PFSK-1 (cell line): ENCODE data around the gene ATF6B.

ENCODE experiments used
- FOXP2 ChIP-seq: optimal IDR thresholded peaks from 2 replicates; pipeline ENCODE3; 2011; ENCODE audit warnings: borderline replicate concordance, control low read depth, inconsistent platforms; ENCODE audit not compliant: insufficient read depth; ENCODE audit errors: extremely low read length, extremely low read depth
- POLR2AphosphoS5 ChIP-seq: IDR thresholded peaks from 2 replicates; pipeline ENCODE4 v1.6.1; 2012; ENCODE audit warnings: low read depth, mild to moderate bottlenecking, control low read depth, low read length, moderate library complexity
- REST ChIP-seq, 2 experiments: IDR thresholded peaks; 2 replicates each; pipeline versions ENCODE4 v1.6.1 to v1.8.0; 2011 to 2012; ENCODE audit warnings: low read depth in 2 of 2, low read length in 2 of 2, control low read depth in 1 of 2, inconsistent platforms in 1 of 2, mild to moderate bottlenecking in 1 of 2, moderate library complexity in 1 of 2; ENCODE audit not compliant: insufficient read depth in 1 of 2
- SIN3A ChIP-seq: IDR thresholded peaks from 2 replicates; pipeline ENCODE4 v1.6.1; 2012; ENCODE audit warnings: mild to moderate bottlenecking, low read length, moderate library complexity, borderline replicate concordance; ENCODE audit not compliant: insufficient read depth
- TAF1 ChIP-seq: IDR thresholded peaks from 2 replicates; pipeline ENCODE4 v1.6.1; 2012; ENCODE audit warnings: low read length, control low read depth, borderline replicate concordance; ENCODE audit not compliant: insufficient read depth

GRCh38 chr6:32167761-32168262 lies 39.8 kb upstream of the ATF6B start:
- TF ChIP-seq REST (IDR thresholded peaks at IDR 0.05; ENCODE audit: insufficient read depth in 1 of 2, low read depth in 2 of 2, low read length in 2 of 2) (no peak), TAF1 (no peak), POLR2AphosphoS5 (no peak), SIN3A (no peak), FOXP2 (no peak)
